T47D (cell line): Measurements from ENCODE around the gene NUCB2.
"Not testable (repeated sequence)": the region's sequence is repeated elsewhere in the genome, so short reads cannot be mapped to it uniquely, and the experiment has no call there.

Source experiments
- DNase-seq, 2 experiments: peaks; one replicate each; pipeline versions ENCODE4 v3.0.0 to v3.0.0-alpha.2; 2011 to 2012; ENCODE audit warnings: low read depth in 1 of 2, low spot score in 1 of 2
- JUND ChIP-seq: IDR thresholded peaks from 2 replicates; pipeline ENCODE4 v1.6.1; 2012; ENCODE audit warnings: low read depth
- in situ Hi-C: cut with HindIII; loops from 2 replicates; pipeline ENCODE4 v1.10.0; 2016; ENCODE audit warnings: low sequenced_read_pairs, low pct_unique_long_range_greater_than_20kb

The NUCB2 gene

GRCh38 chr11:17252704-17253103 lies 23.8 kb upstream of the NUCB2 start:
- TF ChIP-seq JUND = no peak
- DNase-seq = no peak
- in situ Hi-C loops = no loop called here

- in situ Hi-C loops = no loop called here
- no peak for TF ChIP-seq JUND
- no peak for DNase-seq
These were observed 20.0 kb upstream of the NUCB2 start for GRCh38 chr11:17256512-17256911.

GRCh38 chr11:17257196-17257595 lies 19.3 kb upstream of the NUCB2 start:
- in situ Hi-C loops = no loop called here
- TF ChIP-seq JUND = no peak
- no peak for DNase-seq

GRCh38 chr11:17258670-17259069 lies 17.9 kb upstream of the NUCB2 start:
- in situ Hi-C loops = no loop called here
- DNase-seq = no peak
- TF ChIP-seq JUND = no peak

- in situ Hi-C loops = no loop called here
- no peak for TF ChIP-seq JUND
- DNase-seq = no peak
These were observed 17.0 kb upstream of the NUCB2 start for GRCh38 chr11:17259519-17259918.

GRCh38 chr11:17260020-17260419 lies 16.5 kb upstream of the NUCB2 start:
- TF ChIP-seq JUND = no peak
- DNase-seq = no peak
- in situ Hi-C loops = no loop called here

- DNase-seq = no peak
- in situ Hi-C loops = no loop called here
These were observed 12.8 kb upstream of the NUCB2 start for GRCh38 chr11:17263769-17264168.

GRCh38 chr11:17266781-17267180 lies 9.8 kb upstream of the NUCB2 start:
- no peak for TF ChIP-seq JUND
- in situ Hi-C loops = no loop called here
- DNase-seq = no peak

More at GRCh38 chr11:17263769-17264168, 12.8 kb upstream of the NUCB2 start:
- TF ChIP-seq JUND = no peak

GRCh38 chr11:17267576-17267975 lies 9.0 kb upstream of the NUCB2 start:
- peak in 1 of 2 experiments; percentile 48 for DNase-seq
- TF ChIP-seq JUND = no peak
- in situ Hi-C loops = no loop called here

GRCh38 chr11:17268500-17268899 lies 8.0 kb upstream of the NUCB2 start:
- in situ Hi-C loops, DNase-seq: not testable (repeated sequence)

GRCh38 chr11:17268902-17269301 lies 7.6 kb upstream of the NUCB2 start:
- DNase-seq = no peak
- TF ChIP-seq JUND = no peak
- in situ Hi-C loops = no loop called here

- no peak for DNase-seq
- TF ChIP-seq JUND = no peak
- in situ Hi-C loops = no loop called here
These were observed 3.7 kb upstream of the NUCB2 start for GRCh38 chr11:17272801-17273200.

GRCh38 chr11:17273211-17273610 lies 3.3 kb upstream of the NUCB2 start:
- DNase-seq = no peak
- no peak for TF ChIP-seq JUND
- in situ Hi-C loops = no loop called here

GRCh38 chr11:17273668-17274282 lies 2.8 kb upstream of the NUCB2 start:
- DNase-seq = peak in 1 of 2 experiments; percentile 63
- in situ Hi-C loops = no loop called here
- no peak for TF ChIP-seq JUND
